ENCODE results near the gene PYGL.

Gene PYGL

GRCh38 chr14:50910495-50911420 lies 33.5 kb downstream of the PYGL start:
- Histone ChIP-seq H3F3A (ENCODE audit: control insufficient read depth, insufficient read depth) (no peaks in the 10 kb centered on the region), H3K27ac (ENCODE audit: low read depth, low read length) (no peak overlapping the region), H3K79me2 (ENCODE audit: control insufficient read depth, low read length) (no peaks in the 10 kb centered on the region), H3K9me3 (ENCODE audit: control insufficient read depth, insufficient read depth, low read length) (no peaks in the 10 kb centered on the region), H3K4me2 (ENCODE audit: low read length) (no peak overlapping the region), H3K27me3 (ENCODE audit: control insufficient read depth, low read length) (no peaks in the 10 kb centered on the region), H4K20me1 (ENCODE audit: control insufficient read depth, insufficient read depth, low read depth, low read length) (no peaks in the 10 kb centered on the region), H3K4me3 (ENCODE audit: low read length) (no peak overlapping the region), H3K9me2 (replicated peaks; ENCODE audit: control insufficient read depth, low read length) (no peaks in the 10 kb centered on the region), H3K4me1 (ENCODE audit: control insufficient read depth, low read length) (no peaks in the 10 kb centered on the region), H3K36me3 (ENCODE audit: control insufficient read depth, low read length) (no peaks in the 10 kb centered on the region)
- TF ChIP-seq EZH2phosphoT487 (IDR thresholded peaks at IDR 0.05; ENCODE audit: borderline replicate concordance, low read length) (no peak), CTCF (IDR thresholded peaks at IDR 0.05; ENCODE audit: low read depth, low read length, poor library complexity, severe bottlenecking) (no peak)

- H3F3A ChIP-seq (ENCODE audit: control insufficient read depth, insufficient read depth) = no peaks in the 10 kb centered on the region
- no peaks in the 10 kb centered on the region for H3K9me2 ChIP-seq (replicated peaks; ENCODE audit: control insufficient read depth, low read length)
- H3K79me2 ChIP-seq (ENCODE audit: control insufficient read depth, low read length) = no peaks in the 10 kb centered on the region
- no peak overlapping the region for H3K4me3 ChIP-seq (ENCODE audit: low read length)
- H3K27me3 ChIP-seq (ENCODE audit: control insufficient read depth, low read length) = no peaks in the 10 kb centered on the region
- H3K9me3 ChIP-seq (ENCODE audit: control insufficient read depth, insufficient read depth, low read length) = no peaks in the 10 kb centered on the region
- TF ChIP-seq CTCF (IDR thresholded peaks at IDR 0.05; ENCODE audit: low read depth, low read length, poor library complexity, severe bottlenecking) (no peak), EZH2phosphoT487 (IDR thresholded peaks at IDR 0.05; ENCODE audit: borderline replicate concordance, low read length) (no peak)
- peaks cover 5% of the 10 kb centered on the region for H3K4me1 ChIP-seq (ENCODE audit: control insufficient read depth, low read length)
- no peaks in the 10 kb centered on the region for H3K36me3 ChIP-seq (ENCODE audit: control insufficient read depth, low read length)
- H3K27ac ChIP-seq (ENCODE audit: low read depth, low read length) = no peak overlapping the region
- H3K4me2 ChIP-seq (ENCODE audit: low read length) = no peak overlapping the region
- H4K20me1 ChIP-seq (ENCODE audit: control insufficient read depth, insufficient read depth, low read depth, low read length) = no peaks in the 10 kb centered on the region
Observed at GRCh38 chr14:50906326-50907065, 37.8 kb downstream of the PYGL start.

GRCh38 chr14:50904719-50905118 lies 39.6 kb downstream of the PYGL start:
- H3K9me2 ChIP-seq (replicated peaks; ENCODE audit: control insufficient read depth, low read length) = no peaks in the 10 kb centered on the region
- H3K4me1 ChIP-seq (ENCODE audit: control insufficient read depth, low read length) = peaks cover 14% of the 10 kb centered on the region
- no peak overlapping the region for H3K4me2 ChIP-seq (ENCODE audit: low read length)
- no peaks in the 10 kb centered on the region for H3K79me2 ChIP-seq (ENCODE audit: control insufficient read depth, low read length)
- H3F3A ChIP-seq (ENCODE audit: control insufficient read depth, insufficient read depth) = no peaks in the 10 kb centered on the region
- no peaks in the 10 kb centered on the region for H4K20me1 ChIP-seq (ENCODE audit: control insufficient read depth, insufficient read depth, low read depth, low read length)
- H3K4me3 ChIP-seq (ENCODE audit: low read length) = no peak overlapping the region
- H3K9me3 ChIP-seq (ENCODE audit: control insufficient read depth, insufficient read depth, low read length) = no peaks in the 10 kb centered on the region
- no peak for TF ChIP-seq EZH2phosphoT487 (IDR thresholded peaks at IDR 0.05; ENCODE audit: borderline replicate concordance, low read length)
- no peak for TF ChIP-seq CTCF (IDR thresholded peaks at IDR 0.05; ENCODE audit: low read depth, low read length, poor library complexity, severe bottlenecking)
- no peaks in the 10 kb centered on the region for H3K36me3 ChIP-seq (ENCODE audit: control insufficient read depth, low read length)
- no peaks in the 10 kb centered on the region for H3K27me3 ChIP-seq (ENCODE audit: control insufficient read depth, low read length)
- no peak overlapping the region for H3K27ac ChIP-seq (ENCODE audit: low read depth, low read length)
